ENCODE measurements around the gene EFCAB9.

EFCAB9 gene

GRCh38 chr5:172166030-172166826 lies 27.7 kb upstream of the EFCAB9 start:
- DNase-seq = no peak

GRCh38 chr5:172167895-172168294 lies 26.1 kb upstream of the EFCAB9 start:
- no peak for DNase-seq

DNA sequence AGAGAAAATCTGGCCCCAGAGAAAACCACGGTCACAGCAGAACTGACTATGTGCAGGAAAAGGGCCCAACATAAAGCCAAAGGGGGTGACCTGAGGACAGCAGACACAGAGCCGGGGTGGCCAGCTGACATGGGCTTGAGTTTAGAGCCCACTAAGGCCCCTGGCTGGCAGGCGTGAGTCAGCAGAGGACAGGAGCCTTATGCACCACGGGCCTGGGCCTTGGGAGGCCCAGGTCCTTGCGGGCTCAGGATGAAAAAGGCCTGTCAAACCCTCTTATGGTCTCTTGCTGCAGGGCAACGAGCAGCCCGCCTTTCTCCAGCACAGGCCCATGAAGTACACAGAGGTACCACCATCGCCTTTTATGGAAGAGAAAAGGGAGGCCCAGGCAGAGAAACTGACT lies 25.7 kb upstream of the EFCAB9 start:
- no peak for DNase-seq

GRCh38 chr5:172169216-172169615 lies 24.8 kb upstream of the EFCAB9 start:
- no peak for DNase-seq

DNA sequence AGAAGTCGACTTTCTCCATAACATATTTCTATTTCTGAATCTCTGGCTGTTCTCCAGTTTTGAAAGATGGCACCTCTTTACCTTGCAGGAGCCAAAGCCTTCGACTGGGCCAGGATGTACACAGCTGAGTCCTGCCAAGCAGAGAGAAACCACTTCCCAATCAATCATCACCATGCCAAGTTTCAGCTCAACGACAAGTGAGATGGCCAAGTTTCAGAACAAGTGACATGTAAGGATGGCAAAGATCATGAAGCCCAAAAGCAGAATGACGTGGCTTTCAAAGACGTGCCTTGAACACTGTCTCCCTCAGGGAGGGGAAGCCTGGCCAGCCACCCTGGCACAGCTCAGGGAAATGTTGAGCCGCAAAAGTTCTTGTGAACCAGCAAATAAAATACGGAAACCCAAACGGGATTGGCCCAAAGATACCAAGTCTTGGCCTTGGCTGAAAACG lies 23.7 kb upstream of the EFCAB9 start:
- no peak for DNase-seq

DNA sequence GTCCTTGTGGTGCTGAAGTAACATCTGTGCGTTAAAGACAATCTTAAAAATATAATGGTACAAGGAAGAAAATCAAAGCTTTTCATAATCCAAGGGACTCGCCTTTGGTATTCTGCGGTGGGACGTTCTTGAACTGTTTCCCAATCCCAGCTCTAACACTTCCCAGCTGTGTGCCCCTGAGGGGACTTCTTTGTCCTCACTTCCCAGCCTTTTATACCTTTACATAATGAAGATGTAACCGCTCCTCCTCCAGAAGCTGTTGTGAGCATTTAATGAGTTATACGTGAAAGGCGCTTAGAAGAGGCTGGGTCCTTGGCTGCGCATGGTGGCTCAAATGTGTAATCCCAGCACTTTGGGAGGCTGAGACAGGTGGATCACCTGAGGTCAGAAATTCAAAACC lies 22.9 kb upstream of the EFCAB9 start:
- no peak for DNase-seq

DNA sequence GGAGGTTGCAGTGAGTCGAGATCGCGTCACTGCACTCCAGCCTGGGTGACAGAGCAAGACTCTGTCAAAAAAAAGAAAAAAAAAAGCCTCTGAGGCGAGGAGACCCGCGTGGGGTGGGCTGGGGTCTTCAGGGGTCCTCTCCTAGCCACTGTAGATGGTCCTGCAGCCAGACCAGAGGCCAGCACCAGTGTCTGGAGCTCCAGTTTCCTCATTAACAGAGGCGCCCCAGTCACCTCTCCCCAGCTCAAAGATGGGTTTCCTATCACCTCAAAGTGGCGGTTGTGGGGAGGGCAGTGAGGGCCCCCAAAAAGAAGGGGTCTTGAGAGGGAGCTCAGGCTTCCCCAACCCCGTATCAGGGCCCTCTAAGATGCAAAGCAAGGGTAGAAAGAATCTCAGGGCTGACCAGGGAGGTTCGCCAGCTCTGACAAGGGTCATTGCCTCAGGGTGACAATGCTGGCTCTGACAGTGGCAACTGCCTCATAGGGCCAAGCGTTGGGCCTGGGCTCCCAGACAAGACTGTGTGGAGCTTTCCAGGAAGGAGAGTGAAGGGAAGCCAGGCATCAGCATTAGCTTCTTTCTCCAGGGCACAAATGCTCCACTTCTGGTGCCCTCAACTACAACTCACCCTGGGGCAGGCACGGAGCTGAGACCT lies 20.9 kb upstream of the EFCAB9 start:
- DNase-seq = no peak

DNA sequence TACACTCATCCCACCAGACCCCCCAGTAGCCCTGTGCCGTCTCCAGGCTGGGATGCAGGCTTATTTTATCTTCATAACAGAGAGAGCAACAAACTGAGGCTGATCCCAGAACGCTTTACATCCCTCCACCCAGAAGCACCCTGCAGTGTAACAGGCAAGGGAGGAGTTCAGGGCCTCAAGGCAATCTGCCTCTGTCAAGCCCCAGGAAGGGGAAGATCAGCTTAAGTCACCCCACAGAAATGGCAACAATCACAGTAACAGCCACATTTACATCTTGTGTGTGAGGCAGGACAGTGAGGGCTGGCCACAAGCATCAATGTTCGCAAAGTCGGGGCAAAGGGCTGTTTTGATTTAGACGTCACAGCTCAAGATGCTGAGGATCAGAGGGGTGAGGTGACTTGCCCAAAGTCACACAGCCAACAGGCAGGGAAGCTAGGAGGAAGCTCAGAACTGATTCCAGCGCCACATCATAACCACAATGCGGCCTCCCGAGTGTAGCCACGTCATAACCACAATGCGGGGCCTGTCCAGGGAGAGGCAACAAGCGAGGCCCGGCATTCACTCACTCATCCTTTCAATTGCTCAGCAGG lies 20.3 kb upstream of the EFCAB9 start:
- no peak for DNase-seq

- DNase-seq = no peak
Measured at GRCh38 chr5:172175263-172175719, 18.7 kb upstream of the EFCAB9 start.

DNA sequence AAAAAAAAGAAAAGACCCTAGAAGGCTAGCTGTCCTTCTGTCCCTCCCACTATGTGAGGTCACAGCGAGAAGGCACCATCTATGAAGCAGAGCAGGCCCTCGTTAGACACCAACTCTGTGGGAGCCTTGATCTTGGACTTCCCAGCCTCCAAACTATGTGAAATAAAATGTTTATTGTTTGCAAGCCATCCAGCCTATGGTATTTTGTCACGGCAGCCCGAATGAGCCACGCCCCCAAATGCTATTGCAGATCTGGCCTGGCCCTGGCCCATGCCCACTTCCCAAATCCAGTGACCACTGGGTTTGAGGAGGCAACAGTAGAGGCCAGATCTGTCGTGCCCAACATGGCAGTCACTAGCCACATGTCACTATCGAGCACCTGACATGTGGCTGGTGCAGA lies 16.8 kb upstream of the EFCAB9 start:
- DNase-seq = no peak

DNA sequence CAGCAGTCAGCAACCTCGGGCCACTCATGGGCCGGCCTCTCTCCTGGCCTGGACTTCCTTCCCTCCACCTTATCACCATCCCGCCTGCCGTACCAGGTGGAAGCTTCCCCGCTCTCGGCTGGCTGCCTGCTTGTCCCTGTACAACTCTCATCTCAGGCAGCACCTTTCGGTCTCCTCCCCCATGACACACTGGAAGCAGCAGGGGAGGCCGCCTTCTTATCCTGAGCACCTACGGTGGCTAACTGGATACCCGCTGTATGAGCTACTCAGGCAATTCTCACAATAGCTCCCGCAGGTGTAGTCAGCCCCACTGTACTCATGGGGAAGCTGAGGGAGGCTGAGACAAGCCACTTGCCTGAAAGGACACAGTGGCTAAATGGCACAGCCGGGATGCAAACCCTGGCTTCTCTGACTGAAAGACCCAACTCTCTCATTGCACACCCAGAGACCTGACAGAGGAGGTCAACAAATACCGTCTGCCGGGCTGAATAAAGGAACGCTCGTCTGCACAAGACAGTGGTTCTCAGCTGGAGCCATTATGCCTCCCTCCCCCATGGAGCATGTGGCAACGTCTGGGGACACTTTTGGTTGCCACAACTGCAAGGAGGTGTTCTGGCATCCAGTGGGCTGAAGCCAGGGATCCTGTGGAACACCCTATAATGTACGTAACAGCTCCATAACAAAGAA lies 15.5 kb upstream of the EFCAB9 start:
- DNase-seq = no peak

- DNase-seq = no peak
Measured at GRCh38 chr5:172178991-172179989, 14.7 kb upstream of the EFCAB9 start.

DNA sequence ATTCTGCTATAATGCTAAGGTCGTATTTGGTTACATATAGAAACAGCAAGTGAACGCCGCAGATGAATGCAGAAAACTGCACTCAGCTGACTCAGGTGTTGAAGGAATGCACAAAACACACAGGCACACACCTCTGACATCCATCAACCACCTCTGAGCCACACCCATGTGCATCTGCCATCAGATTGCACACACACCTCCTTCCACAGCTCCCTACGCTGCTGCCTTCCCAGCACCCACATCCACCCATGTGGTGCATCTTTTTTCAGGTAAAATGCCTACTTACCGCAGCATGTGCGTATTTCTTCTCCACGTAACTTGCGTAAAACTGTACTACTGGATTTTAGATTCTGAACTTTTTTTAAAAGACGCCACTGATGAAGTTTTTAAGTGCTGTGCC lies 13.0 kb upstream of the EFCAB9 start:
- no peak for DNase-seq

GRCh38 chr5:172182291-172182690 lies 11.7 kb upstream of the EFCAB9 start:
- DNase-seq = no peak

DNA sequence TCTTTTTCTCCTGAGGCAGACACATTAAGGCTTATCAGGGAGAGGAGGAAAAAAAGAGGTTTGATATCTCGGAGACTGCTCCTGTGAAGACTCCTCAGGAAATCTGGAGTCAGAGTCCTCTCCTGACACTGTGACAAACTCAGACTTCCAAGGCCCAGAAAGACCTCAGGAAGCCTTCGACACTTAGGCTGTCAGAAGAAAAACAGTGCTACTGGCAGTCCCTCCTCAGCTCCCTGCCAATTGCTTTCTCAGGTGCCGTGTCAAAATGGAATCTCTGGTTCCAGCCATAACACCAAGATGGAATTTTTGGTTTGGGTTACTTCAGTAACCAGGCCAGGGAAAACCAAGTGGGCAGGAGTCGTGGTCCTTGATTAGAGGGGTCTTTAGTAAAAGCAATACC lies 10.1 kb upstream of the EFCAB9 start:
- DNase-seq = no peak

DNA sequence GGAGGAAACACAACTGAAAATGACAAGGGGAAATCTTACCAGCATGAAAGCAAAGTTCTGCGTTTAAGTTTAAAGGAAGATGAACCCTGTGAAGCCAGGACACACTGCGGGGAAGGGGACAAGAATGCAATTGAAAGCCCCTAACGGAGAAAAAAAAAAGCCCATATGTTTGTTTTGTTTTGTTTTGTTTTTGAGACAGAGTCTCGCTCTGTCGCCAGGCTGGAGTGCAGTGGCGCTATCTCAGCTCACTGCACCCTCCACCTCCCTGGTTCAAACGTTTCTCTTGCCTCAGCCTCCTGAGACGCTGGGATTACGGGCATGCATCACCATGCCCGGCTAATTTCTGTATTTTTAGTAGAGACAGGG lies 8.9 kb upstream of the EFCAB9 start:
- no peak for DNase-seq

DNA sequence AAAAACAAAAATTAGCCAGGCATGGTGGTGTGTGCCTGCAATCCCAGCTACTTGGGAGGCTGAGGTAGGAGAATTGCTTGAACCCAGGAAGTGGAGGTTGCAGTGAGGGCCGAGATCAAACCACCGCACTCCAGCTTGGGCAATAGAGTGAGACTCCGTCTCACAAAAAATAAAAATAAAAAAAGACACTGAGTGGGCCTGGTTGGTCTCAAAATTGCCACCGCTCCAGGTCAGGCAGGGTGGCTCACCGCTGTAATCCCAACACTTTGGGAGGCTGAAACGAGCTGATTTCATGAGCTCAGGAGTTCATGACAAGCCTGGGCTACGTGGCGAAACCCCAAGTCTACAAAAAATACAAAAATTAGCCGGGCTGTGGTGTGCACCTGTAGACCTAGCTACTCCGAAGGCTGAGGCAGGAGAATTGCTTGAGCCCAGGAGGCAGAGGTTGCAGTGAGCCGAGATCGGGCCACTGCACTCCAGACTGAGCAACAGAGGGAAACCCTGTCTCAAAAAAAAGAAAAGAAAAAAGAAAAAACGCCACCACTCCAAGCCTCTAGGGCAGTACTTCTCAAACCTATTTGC lies 7.8 kb upstream of the EFCAB9 start:
- DNase-seq = no peak

DNA sequence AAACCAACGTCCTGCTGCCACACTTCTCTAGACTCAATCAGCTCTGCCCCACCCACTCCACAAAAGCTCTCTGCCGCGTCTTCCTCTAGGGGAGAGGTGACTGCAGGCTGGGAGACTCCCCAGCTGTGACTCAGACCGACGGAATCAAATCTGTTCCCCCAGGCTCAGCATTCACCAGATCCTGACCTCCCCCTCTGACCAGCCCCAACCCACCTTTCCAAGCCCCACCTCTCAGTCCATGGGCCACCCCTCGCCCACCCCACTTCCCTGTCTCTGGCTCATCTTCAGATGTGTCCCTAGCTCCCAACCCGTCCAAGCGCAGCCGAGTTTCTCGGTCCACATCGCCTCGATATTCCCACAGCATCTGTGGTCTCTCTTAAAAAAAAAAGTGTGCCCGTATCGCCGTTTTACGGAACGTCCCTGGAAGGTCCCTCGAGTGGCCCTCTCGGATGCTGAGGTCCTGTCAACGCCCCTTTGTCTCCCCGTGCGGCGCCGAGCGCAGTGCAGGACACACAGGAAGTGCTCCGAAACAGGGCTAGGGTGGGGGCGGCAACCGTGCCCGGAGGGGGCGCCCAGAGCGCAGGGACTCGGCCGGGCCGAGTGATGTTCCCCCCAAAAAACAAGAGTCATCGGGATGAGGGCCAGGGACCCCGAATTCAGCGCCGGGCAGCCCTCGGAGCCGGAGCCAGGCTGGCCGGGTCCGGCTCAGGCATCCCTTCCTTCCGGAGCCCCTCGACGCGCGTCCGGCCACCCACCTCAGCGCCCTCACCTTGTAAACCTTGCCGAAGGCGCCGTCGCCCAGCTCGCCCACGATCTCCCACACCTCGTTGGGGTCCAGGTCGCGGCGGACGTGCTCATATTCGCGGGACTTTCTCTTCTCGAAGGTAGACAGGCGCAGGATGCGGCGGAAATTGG lies 6.6 kb upstream of the EFCAB9 start:
- DNase-seq = no peak

DNA sequence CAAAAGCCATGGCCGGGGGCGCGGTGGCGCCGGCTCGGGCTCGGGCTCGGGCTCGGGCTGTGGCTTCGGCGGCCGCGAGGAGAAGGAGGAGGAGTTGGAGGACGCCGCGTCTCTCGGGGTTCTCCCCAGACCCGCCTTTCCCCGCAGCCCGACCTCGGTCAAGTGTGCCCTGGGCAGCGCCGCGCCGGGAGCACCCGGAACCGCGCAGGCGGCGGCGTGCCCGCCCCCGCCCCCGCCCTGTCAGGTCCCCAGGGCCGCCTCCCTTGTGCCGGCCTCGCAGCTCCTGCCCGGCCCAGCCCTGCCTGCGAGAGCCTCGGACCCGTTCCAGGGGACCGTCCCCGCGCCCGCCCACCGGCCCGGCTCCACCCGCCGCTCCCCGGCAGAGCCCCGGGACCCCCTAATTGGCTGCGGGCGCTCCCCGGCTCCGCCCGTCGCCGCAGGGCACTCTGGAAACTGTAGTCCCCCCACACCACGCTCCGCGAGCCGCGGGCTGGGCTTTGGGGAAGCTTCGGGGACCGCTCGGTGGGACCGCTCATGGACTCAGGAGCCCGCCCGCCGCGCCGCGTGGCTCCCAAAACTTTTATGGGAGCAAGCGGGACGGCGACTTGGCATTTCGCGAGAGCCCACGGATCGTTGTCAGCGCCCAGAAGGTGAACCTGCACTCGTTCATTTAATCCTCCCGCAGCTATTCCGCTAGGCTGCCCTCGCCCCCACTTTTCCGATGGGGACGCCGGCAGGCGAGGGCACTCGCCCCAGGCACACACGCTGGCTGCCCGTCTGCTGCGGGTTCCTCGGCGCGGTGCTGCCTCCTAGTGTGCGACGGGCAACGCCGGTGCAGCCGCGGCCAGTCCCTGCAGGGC lies 5.7 kb upstream of the EFCAB9 start, which contains the start of gene STK10:
TSS of gene STK10 (minus strand) at position 192 of the 860 bp plus-strand sequence. CDS start at position 10, 182 bp downstream.
- DNase-seq = peak; percentile 79
